Trophoblast cell (in vitro differentiated cells and primary cell): ENCODE measurements around the gene TRIP6. TPM values are rescaled to one million over a fixed set of nuclear protein-coding genes. Genes with fewer than 3 reads are reported as not detected.

ENCODE experiments used
- DNase-seq, 2 donors: peaks; one replicate each; pipeline ENCODE4 v3.0.0-alpha.2; 2016
- H2AFZ ChIP-seq: 2 replicates; pipeline ENCODE4 v1.6.1; 2013; ENCODE audit warnings: low read length, moderate library complexity, mild to moderate bottlenecking; ENCODE audit not compliant: insufficient read depth, poor library complexity
- H2AK5ac ChIP-seq: 2 replicates; pipeline ENCODE4 v1.6.1; 2013; ENCODE audit warnings: mild to moderate bottlenecking, low read length
- H2BK120ac ChIP-seq: 2 replicates; pipeline ENCODE4 v1.6.1; 2013; ENCODE audit warnings: low read length, mild to moderate bottlenecking, moderate library complexity; ENCODE audit not compliant: insufficient read depth, poor library complexity
- H2BK12ac ChIP-seq: 2 replicates; pipeline ENCODE4 v1.6.1; 2013; ENCODE audit warnings: mild to moderate bottlenecking, low read length, moderate library complexity
- H2BK5ac ChIP-seq: 2 replicates; pipeline ENCODE4 v1.6.1; 2013; ENCODE audit warnings: low read length, low read depth, moderate library complexity, mild to moderate bottlenecking; ENCODE audit not compliant: poor library complexity
- H3K14ac ChIP-seq: 2 replicates; pipeline ENCODE4 v1.6.1; 2013; ENCODE audit warnings: mild to moderate bottlenecking, low read length
- H3K18ac ChIP-seq: 2 replicates; pipeline ENCODE4 v1.6.1; 2013; ENCODE audit warnings: mild to moderate bottlenecking, low read length
- H3K23ac ChIP-seq: 2 replicates; pipeline ENCODE4 v1.6.1; 2013; ENCODE audit warnings: low read length
- H3K27ac ChIP-seq: 2 replicates; pipeline ENCODE4 v1.5.1; 2013; ENCODE audit warnings: low read depth, mild to moderate bottlenecking, inconsistent platforms, low read length, moderate library complexity
- H3K27me3 ChIP-seq: 2 replicates; pipeline ENCODE4 v1.6.1; 2013; ENCODE audit warnings: inconsistent platforms, mild to moderate bottlenecking, low read length, moderate library complexity; ENCODE audit not compliant: insufficient read depth
- H3K36me3 ChIP-seq, 2 experiments: 1 replicate in 1 of 2; 2 replicates in 1 of 2; pipeline ENCODE4 v1.6.1; 2013; ENCODE audit warnings: low read length in 2 of 2, mild to moderate bottlenecking in 2 of 2, moderate library complexity in 1 of 2; ENCODE audit not compliant: insufficient read depth in 2 of 2, control insufficient read depth in 1 of 2
- H3K4ac ChIP-seq: 2 replicates; pipeline ENCODE4 v1.6.1; 2013; ENCODE audit warnings: low read depth, mild to moderate bottlenecking, low read length, moderate library complexity
- H3K4me1 ChIP-seq, 2 experiments: 1 replicate in 1 of 2; 2 replicates in 1 of 2; pipeline ENCODE4 v1.6.1; 2013; ENCODE audit warnings: low read length in 2 of 2, mild to moderate bottlenecking in 2 of 2, moderate library complexity in 1 of 2; ENCODE audit not compliant: insufficient read depth in 2 of 2, control insufficient read depth in 1 of 2
- H3K4me2 ChIP-seq: 2 replicates; pipeline ENCODE4 v1.6.1; 2013; ENCODE audit warnings: inconsistent platforms, mild to moderate bottlenecking, low read length, moderate library complexity
- H3K4me3 ChIP-seq: 2 replicates; pipeline ENCODE4 v1.5.1; 2013; ENCODE audit warnings: mild to moderate bottlenecking, low read depth, low read length, inconsistent platforms
- H3K79me1 ChIP-seq: one replicate; pipeline ENCODE4 v1.6.1; 2013; ENCODE audit warnings: low read length
- H3K79me2 ChIP-seq: 2 replicates; pipeline ENCODE4 v1.6.1; 2013; ENCODE audit warnings: low read length, mild to moderate bottlenecking; ENCODE audit not compliant: control insufficient read depth, insufficient read depth, poor library complexity
- H3K9ac ChIP-seq: 2 replicates; pipeline ENCODE4 v1.6.1; 2013; ENCODE audit warnings: mild to moderate bottlenecking, low read length
- H3K9me3 ChIP-seq: 2 replicates; pipeline ENCODE4 v1.6.1; 2013; ENCODE audit warnings: low read depth, mild to moderate bottlenecking, control low read depth, inconsistent platforms, low read length; ENCODE audit not compliant: insufficient read depth
- H4K12ac ChIP-seq: 2 replicates; pipeline ENCODE4 v1.6.1; 2013; ENCODE audit warnings: low read depth, mild to moderate bottlenecking, low read length, moderate library complexity
- H4K8ac ChIP-seq: 2 replicates; pipeline ENCODE4 v1.6.1; 2013; ENCODE audit warnings: low read depth, mild to moderate bottlenecking, low read length, moderate library complexity
- H4K91ac ChIP-seq: one replicate; pipeline ENCODE4 v1.6.1; 2013; ENCODE audit warnings: low read depth, mild to moderate bottlenecking, low read length, moderate library complexity
- WGBS: extraction: QIAGEN DNeasy Blood & Tissue Kit; methylation state at CpG from one replicate; pipeline ENCODE4 v1.1.7; 2013; ENCODE audit warnings: missing lambda C conversion rate; ENCODE audit not compliant: insufficient read length, insufficient coverage; ENCODE audit errors: extremely low coverage; 5-methylcytosine and 5-hydroxymethylcytosine counted together
- polyA plus RNA-seq: library from polyadenylated mRNA; stranded (reverse); fragments of 200-250 nt; gene quantifications from 2 replicates; pipeline ENCODE4 v1.2.3, GENCODE V29; 2013

Gene TRIP6, protein sequence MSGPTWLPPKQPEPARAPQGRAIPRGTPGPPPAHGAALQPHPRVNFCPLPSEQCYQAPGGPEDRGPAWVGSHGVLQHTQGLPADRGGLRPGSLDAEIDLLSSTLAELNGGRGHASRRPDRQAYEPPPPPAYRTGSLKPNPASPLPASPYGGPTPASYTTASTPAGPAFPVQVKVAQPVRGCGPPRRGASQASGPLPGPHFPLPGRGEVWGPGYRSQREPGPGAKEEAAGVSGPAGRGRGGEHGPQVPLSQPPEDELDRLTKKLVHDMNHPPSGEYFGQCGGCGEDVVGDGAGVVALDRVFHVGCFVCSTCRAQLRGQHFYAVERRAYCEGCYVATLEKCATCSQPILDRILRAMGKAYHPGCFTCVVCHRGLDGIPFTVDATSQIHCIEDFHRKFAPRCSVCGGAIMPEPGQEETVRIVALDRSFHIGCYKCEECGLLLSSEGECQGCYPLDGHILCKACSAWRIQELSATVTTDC
- 75.4 and 76.0 TPM in 2 replicates for polyA plus RNA-seq

- H3K36me3 ChIP-seq, result peaks cover 37 to 40% of the 10 kb centered on the region in 2 experiments
- H2AFZ ChIP-seq, result peak within 1 kb of the TSS; percentile 90
- H3K4me2 ChIP-seq, result peak within 1 kb of the TSS; percentile 84
- H3K4ac ChIP-seq, result peak within 1 kb of the TSS; percentile 97
- no peaks in the 10 kb centered on the region for H3K27me3 ChIP-seq
- H4K91ac ChIP-seq, result peak within 1 kb of the TSS; percentile 100
- H3K27ac ChIP-seq, result peak within 1 kb of the TSS; percentile 37
- peaks cover 22% of the 10 kb centered on the region for H3K79me1 ChIP-seq
- H2BK12ac ChIP-seq, result peak within 1 kb of the TSS; percentile 92
- H4K8ac ChIP-seq, result peak within 1 kb of the TSS; percentile 97
- no peak within 1 kb of the TSS for H3K23ac ChIP-seq
- H3K18ac ChIP-seq, result peak within 1 kb of the TSS; percentile 100
- peaks cover 10 to 12% of the 10 kb centered on the region in 2 experiments for H3K4me1 ChIP-seq
- peak within 1 kb of the TSS; percentile 89 for H3K4me3 ChIP-seq
- DNase-seq, result peak; percentile 54 to 72
- peak within 1 kb of the TSS; percentile 100 for H4K12ac ChIP-seq
- H3K9me3 ChIP-seq, result peaks cover 1% of the 10 kb centered on the region
- peak within 1 kb of the TSS; percentile 100 for H2AK5ac ChIP-seq
- peak within 1 kb of the TSS; percentile 100 for H2BK5ac ChIP-seq
- peak within 1 kb of the TSS; percentile 97 for H3K9ac ChIP-seq
- no CpG with 5 or more reads among the region's 42 CpGs for WGBS
- peak within 1 kb of the TSS; percentile 100 for H2BK120ac ChIP-seq
- H3K14ac ChIP-seq, result peak within 1 kb of the TSS; percentile 100
- peaks cover 25% of the 10 kb centered on the region for H3K79me2 ChIP-seq
These were observed at the start of gene TRIP6 for GRCh38 chr7:100867040-100867775. TSS of gene TRIP6 (plus strand) at chr7:100867387. CDS start at chr7:100867498, 111 bp downstream.

GRCh38 chr7:100818366-100818765 is 48.8 kb upstream of the TRIP6 start:
- Histone ChIP-seq H3K4me1 (peaks cover 0 to 2% of the 10 kb centered on the region in 2 experiments), H2BK12ac (no peak overlapping the region), H2AFZ (no peak overlapping the region), H4K12ac (no peak overlapping the region), H3K4ac (no peak overlapping the region), H2AK5ac (no peak overlapping the region), H3K9me3 (no peaks in the 10 kb centered on the region), H4K91ac (no peak overlapping the region), H3K27me3 (no peaks in the 10 kb centered on the region), H3K79me2 (no peaks in the 10 kb centered on the region), H3K36me3 (peaks cover 89 to 90% of the 10 kb centered on the region in 2 experiments), H3K18ac (peak overlapping the region; percentile 30), H3K9ac (no peak overlapping the region), H3K4me2 (no peak overlapping the region), H2BK5ac (no peak overlapping the region), H4K8ac (peak overlapping the region; percentile 42), H3K14ac (no peak overlapping the region), H3K79me1 (peaks cover 6% of the 10 kb centered on the region), H3K23ac (no peak overlapping the region), H3K4me3 (no peak overlapping the region), H2BK120ac (no peak overlapping the region), H3K27ac (no peak overlapping the region)
- no peak for DNase-seq
- WGBS, result no CpG with 5 or more reads among the region's 9 CpGs

DNA sequence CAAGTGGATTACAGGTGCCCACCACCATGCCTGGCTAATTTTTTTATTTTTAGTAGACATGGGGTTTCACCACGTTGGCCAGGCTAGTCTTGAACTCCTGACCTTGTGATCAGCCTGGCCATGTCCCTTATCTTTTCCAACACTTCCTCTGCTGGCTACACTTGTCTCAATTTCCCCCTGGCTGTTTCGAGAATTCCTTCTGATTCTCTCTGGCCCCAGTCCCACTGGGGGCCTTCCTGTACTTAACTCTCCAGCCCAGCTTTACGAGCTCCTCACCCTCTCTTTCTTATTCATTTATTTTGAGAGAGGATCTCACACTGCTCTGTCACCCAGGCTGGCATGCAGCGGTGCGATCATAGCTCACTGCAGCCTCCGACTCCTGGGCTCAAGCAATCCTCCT is 48.4 kb upstream of the TRIP6 start:
- Histone ChIP-seq H3K4ac (no peak overlapping the region), H3K27ac (no peak overlapping the region), H2BK5ac (no peak overlapping the region), H3K14ac (no peak overlapping the region), H4K8ac (no peak overlapping the region), H3K9ac (no peak overlapping the region), H3K4me2 (no peak overlapping the region), H3K79me2 (no peaks in the 10 kb centered on the region), H2BK120ac (no peak overlapping the region), H3K23ac (no peak overlapping the region), H3K36me3 (peaks cover 89 to 90% of the 10 kb centered on the region in 2 experiments), H3K27me3 (no peaks in the 10 kb centered on the region), H3K9me3 (no peaks in the 10 kb centered on the region), H2AK5ac (no peak overlapping the region), H4K12ac (no peak overlapping the region), H4K91ac (no peak overlapping the region), H2BK12ac (no peak overlapping the region), H3K4me3 (no peak overlapping the region), H3K79me1 (peaks cover 4% of the 10 kb centered on the region), H2AFZ (no peak overlapping the region), H3K18ac (no peak overlapping the region), H3K4me1 (no peaks in the 10 kb centered on the region)
- DNase-seq, result no peak
- no CpG with 5 or more reads among the region's 6 CpGs for WGBS

DNA sequence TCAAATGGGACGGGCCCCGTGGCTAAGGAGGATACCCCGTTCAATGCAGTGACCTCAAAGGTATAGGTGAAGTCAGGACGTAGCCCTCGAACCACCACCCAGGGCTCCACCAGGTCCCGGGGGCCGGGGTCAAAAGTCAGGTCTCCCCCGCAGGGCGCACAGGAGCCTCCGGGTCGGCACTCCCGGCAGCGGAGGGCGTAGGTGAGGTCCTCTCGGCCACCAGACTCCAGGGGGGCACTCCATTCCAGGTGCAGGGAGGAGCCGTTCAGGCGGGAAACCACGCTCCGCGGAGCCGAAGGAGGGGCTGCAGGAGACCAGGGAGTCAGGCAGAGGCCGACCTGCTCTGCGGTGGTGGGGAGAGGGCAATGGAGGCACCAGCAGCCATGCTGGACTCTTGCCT is 47.6 kb upstream of the TRIP6 start:
- peaks cover 3% of the 10 kb centered on the region for H3K79me1 ChIP-seq
- H3K27ac ChIP-seq, result no peak overlapping the region
- H3K9ac ChIP-seq, result no peak overlapping the region
- H4K91ac ChIP-seq, result no peak overlapping the region
- no peak overlapping the region for H3K14ac ChIP-seq
- H4K12ac ChIP-seq, result no peak overlapping the region
- no peak overlapping the region for H2AK5ac ChIP-seq
- no peak overlapping the region for H2BK120ac ChIP-seq
- WGBS, result no CpG with 5 or more reads among the region's 23 CpGs
- H2BK12ac ChIP-seq, result no peak overlapping the region
- no peaks in the 10 kb centered on the region for H3K9me3 ChIP-seq
- peaks cover under 1% of the 10 kb centered on the region for H3K79me2 ChIP-seq
- no peak overlapping the region for H2BK5ac ChIP-seq
- no peak overlapping the region for H4K8ac ChIP-seq
- no peaks in the 10 kb centered on the region for H3K27me3 ChIP-seq
- peak overlapping the region; percentile 55 for H3K18ac ChIP-seq
- peaks cover 90 to 91% of the 10 kb centered on the region in 2 experiments for H3K36me3 ChIP-seq
- H2AFZ ChIP-seq, result no peak overlapping the region
- no peak overlapping the region for H3K4ac ChIP-seq
- no peak overlapping the region for H3K4me3 ChIP-seq
- H3K4me1 ChIP-seq, result peaks cover 0 to under 1% of the 10 kb centered on the region in 2 experiments
- no peak overlapping the region for H3K23ac ChIP-seq
- no peak for DNase-seq
- no peak overlapping the region for H3K4me2 ChIP-seq
